ENCODE data around the gene PLCB3. TPM values are rescaled to one million over a fixed set of nuclear protein-coding genes. Genes with fewer than 3 reads are reported as not detected.
"Not testable (repeated sequence)": the region's sequence is repeated elsewhere in the genome, so short reads cannot be mapped to it uniquely, and the experiment has no call there.

The PLCB3 gene
- total RNA-seq, 1 donor from 2014 or later: 43.5 TPM

DNA sequence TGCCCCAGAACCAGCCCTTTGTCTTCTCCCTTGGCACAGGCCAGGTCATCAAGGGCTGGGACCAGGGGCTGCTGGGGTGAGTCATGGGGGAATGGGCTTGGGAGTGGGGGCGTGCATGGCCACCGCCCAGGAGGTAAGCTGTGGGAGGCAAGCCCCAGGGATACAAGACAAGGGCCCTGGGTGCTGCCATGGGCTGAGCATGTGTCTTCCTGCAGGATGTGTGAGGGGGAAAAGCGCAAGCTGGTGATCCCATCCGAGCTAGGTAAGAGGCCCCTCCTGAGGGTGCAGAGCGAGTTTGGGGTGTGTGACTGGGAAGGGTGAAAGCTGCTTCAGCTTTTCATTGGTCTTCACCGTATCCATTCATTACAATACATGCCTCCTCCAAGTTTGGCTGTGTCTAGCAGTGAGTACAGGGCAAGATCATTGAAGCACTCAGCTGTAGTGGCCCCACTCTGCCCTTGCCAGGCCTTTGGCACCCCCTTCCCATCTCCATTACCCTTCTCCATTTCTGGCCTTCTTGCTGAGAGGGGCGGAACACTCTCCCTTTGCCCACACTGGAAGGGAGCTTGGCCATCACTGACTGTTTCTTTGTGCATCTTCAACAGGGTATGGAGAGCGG, 8.0 kb upstream of the PLCB3 start:
- TF ChIP-seq, protein P1, sequence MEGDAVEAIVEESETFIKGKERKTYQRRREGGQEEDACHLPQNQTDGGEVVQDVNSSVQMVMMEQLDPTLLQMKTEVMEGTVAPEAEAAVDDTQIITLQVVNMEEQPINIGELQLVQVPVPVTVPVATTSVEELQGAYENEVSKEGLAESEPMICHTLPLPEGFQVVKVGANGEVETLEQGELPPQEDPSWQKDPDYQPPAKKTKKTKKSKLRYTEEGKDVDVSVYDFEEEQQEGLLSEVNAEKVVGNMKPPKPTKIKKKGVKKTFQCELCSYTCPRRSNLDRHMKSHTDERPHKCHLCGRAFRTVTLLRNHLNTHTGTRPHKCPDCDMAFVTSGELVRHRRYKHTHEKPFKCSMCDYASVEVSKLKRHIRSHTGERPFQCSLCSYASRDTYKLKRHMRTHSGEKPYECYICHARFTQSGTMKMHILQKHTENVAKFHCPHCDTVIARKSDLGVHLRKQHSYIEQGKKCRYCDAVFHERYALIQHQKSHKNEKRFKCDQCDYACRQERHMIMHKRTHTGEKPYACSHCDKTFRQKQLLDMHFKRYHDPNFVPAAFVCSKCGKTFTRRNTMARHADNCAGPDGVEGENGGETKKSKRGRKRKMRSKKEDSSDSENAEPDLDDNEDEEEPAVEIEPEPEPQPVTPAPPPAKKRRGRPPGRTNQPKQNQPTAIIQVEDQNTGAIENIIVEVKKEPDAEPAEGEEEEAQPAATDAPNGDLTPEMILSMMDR (conservative IDR thresholded peaks at IDR 0.05; ENCODE audit: low read depth, low read length): no peak
- no peak for DNase-seq (ENCODE audit: low read depth)
- H3K4me3 ChIP-seq (ENCODE audit: low read depth, low read length): peak overlapping the region; percentile 96

DNA sequence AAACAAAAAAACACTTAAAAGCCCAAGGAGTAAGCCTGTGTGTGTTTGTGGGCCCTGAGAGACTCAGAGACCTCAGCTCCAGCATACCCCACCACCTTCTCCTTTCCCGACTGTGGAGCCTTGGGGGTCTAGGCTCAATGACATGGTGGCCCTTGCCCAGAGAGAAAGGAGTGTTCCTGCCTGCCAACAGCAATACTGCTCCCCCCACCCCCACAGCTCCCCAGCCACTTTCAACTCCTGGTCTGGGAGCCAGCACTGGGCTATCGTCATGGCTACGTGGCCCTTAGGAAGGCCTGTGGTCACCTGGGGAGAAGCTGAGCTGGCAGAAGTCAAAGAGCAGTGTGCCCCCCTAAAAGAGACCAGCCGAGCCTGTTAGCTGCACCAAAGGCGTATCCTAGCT, 7.2 kb upstream of the PLCB3 start:
- TF ChIP-seq, protein P1 (conservative IDR thresholded peaks at IDR 0.05; ENCODE audit: low read depth, low read length): no peak
- DNase-seq (ENCODE audit: low read depth): no peak
- H3K4me3 ChIP-seq (ENCODE audit: low read depth, low read length): peak overlapping the region; percentile 3

DNA sequence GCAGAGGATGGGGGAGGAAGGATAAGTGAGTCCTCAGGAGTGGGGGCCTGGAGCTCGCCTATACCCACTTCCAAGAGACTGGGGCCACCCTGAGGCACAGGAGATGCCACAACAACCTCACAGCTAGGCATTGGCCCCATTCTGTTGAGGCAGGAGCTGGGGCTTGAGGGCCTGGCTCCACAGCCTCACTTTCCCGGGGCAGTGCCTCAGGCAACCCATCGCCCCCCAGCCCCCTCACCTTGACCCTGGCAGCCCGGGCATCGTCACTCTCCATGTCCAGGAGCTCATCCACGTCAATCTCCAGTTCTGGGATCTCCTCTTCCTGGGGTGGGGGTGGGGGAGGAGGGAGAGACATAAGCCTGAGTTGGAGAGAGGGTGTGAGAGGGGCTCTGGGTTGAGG, 6.4 kb upstream of the PLCB3 start:
- DNase-seq (ENCODE audit: low read depth): no peak
- TF ChIP-seq, protein P1 (conservative IDR thresholded peaks at IDR 0.05; ENCODE audit: low read depth, low read length): no peak
- H3K4me3 ChIP-seq (ENCODE audit: low read depth, low read length): peak overlapping the region; percentile 95

DNA sequence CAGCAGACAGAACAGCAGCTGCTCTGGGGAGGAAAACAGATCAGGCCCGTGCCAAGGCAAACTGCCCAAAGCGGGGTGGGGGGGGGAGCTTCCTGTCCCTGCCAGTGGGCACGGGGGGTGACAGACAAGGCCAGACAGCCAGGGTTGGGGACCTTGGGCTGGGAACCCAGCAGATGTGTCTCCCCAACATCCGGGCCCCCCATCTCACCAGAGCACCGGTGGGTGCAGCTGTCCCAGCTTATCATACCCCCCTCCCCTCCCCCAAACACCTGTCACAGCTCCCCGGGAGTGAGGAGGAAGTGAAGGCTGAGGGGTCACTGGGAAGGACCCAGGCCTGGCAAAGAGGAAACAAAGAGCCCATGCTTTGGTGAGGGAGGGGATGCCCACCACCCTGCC, 5.9 kb upstream of the PLCB3 start:
- DNase-seq (ENCODE audit: low read depth): no peak
- TF ChIP-seq, protein P1 (conservative IDR thresholded peaks at IDR 0.05; ENCODE audit: low read depth, low read length): no peak
- H3K4me3 ChIP-seq (ENCODE audit: low read depth, low read length): peak overlapping the region; percentile 95

DNA sequence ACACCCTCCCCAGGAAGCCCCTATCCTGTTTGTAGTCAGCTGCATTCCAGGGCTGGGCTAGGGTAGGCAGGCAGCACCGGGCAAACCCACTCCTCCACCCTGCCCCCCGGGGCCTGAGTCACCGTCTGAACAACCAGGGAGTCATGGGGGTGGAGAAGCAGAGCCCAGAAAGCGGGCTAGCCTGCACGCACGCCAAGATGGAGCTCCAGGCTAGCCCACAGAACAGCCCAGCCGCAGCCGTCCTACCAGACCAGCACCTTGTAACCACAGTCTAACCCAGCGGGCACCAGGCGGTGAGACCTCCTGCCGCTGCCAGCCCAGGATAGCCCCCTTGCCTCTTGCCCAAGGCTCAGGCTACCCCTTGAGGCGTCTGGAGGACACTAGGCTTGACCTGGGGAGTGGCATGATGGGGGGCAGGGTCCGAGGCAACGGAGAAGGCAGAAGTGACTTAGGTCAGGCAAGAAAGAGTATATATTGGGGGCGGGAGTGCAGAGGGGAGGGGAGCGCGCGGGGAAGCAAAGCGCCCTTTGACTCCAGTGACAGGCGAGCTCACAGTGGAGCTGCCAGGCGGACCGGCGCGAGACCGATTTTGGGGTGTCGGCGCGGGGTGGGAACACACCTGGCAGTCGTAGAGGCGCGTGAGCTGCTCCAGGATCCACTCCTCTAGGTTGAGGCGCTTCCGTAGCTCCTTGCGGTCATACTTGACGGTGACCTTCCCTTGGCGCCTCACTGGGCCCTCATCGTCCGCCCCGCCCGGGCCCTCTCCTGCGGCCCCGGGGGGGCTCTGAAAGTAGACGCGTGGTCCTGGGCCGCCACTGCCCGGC, 5.3 kb upstream of the PLCB3 start:
- TF ChIP-seq, protein P1 (conservative IDR thresholded peaks at IDR 0.05; ENCODE audit: low read depth, low read length): no peak
- H3K4me3 ChIP-seq (ENCODE audit: low read depth, low read length): peak overlapping the region; percentile 95
- DNase-seq (ENCODE audit: low read depth): no peak

DNA sequence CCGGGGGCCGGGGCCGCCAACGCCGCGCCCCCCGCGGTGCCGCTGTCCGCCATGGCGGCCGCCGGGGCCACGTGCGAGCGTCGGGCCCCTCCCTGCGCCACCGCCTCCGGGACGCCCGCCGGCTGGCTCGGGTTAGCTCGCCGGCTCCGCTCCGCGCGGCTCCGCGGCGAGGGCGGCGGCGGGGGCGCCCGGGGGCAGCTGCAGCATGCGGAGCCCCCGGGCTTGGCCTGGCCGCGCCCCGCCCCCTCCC, 4.8 kb upstream of the PLCB3 start:
- peak overlapping the region; percentile 95 for H3K4me3 ChIP-seq (ENCODE audit: low read depth, low read length)
- DNase-seq (ENCODE audit: low read depth): not testable (repeated sequence)

DNA sequence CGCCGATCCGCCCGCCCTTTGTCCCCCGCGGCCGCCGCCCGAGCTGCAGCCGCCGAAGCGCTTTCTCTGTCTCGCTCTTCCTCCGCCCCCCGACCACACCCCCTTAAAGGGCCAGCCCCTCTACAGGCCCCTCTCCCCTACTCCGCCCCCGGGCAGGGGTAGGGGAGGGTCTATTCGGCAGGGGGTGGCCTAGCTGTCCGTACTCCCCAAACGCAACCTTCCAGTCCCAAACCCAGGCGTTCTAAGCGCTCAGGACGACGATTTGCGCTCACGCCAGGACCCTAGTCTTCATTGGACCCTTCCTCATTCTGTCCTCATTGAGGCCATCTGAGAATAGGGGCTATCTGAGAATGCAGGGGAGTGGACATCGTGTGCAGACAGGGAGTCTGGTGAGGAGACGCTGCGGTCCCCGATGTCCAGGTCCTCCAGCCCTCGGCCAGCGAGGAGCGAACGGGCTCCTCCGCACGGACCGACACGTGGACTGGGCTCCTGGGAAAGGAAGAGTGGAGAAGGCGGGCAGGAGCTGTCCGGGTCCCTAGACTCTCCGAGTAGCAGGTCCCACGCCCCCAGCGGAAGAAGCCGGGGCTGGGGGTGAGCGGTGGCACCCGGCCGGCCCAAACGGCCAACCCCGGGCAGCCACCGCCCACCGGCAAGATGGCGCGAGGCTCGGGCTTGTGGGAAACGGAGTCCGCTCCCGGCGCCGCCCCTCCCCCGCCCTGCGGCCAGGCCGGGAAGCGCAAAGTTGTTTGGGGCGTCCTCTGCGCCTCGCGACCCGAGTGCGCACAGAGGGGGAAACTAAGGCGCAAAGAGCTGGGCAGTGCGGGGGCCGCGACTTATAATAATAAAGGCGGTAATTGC, 4.2 kb upstream of the PLCB3 start, which contains the start of gene PPP1R14B:
PPP1R14B (minus strand) TSS at position 73 of the 858 bp plus-strand sequence. CDS start 270 bp downstream, outside the sequence.
- TF ChIP-seq, protein P1 (conservative IDR thresholded peaks at IDR 0.05; ENCODE audit: low read depth, low read length): no peak
- no peak for DNase-seq (ENCODE audit: low read depth)
- H3K4me3 ChIP-seq (ENCODE audit: low read depth, low read length): peak within 1 kb of the TSS; percentile 95

Data from epithelial cell of proximal tubule (primary cell).